Putamen (tissue), 1 donor: ENCODE results near the gene YIF1B.
A peak's percentile ranks its signal among the peaks of the same experiment; 100 is the strongest.
"Not testable (repeated sequence)": the region's sequence is repeated elsewhere in the genome, so short reads cannot be mapped to it uniquely, and the experiment has no call there.

Experiments
- DNase-seq: peaks from one replicate; pipeline ENCODE4 v3.0.0-alpha.2; 2016; ENCODE audit warnings: low spot score

YIF1B gene

DNA sequence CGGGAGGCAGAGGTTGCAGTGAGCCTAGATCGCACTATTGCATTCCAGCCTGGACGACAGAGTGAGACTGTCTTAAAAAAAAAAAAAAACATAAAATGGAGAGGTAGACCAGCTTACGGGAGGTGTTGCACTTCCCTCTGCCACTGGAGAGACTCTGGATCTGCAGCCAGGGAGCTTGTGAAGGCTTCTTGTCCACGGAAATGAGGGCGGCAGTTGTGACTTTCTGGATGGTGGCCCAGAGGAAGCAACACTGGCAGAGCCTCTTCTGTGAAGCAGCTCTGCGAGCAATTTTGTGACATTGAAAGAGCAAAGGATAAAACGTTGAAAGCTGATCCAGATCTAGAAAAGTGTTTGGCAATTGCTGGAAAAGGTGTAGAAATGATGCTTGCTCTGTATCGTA, 41.0 kb downstream of the YIF1B start:
- DNase-seq: peak; percentile 82

DNA sequence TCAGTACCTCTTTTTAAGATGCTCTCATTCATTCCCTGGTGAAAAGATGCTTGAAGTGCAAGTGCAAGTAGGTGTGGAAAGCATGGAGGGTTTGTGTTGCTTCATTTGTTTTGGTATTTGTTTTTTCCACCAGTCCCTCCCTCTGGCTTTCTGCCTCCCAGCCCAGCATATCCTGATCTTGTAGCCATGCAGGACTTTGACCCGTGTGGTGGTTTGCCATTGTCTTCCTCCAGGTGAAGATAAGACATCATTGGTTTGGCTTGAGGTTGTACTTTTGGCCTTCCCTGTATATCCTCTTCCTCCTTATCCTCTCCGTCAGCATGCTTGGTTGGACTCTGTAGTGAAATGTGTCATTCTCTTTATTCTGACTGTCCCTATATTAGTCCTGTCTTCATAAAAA, 42.2 kb downstream of the YIF1B start:
- no peak for DNase-seq

DNA sequence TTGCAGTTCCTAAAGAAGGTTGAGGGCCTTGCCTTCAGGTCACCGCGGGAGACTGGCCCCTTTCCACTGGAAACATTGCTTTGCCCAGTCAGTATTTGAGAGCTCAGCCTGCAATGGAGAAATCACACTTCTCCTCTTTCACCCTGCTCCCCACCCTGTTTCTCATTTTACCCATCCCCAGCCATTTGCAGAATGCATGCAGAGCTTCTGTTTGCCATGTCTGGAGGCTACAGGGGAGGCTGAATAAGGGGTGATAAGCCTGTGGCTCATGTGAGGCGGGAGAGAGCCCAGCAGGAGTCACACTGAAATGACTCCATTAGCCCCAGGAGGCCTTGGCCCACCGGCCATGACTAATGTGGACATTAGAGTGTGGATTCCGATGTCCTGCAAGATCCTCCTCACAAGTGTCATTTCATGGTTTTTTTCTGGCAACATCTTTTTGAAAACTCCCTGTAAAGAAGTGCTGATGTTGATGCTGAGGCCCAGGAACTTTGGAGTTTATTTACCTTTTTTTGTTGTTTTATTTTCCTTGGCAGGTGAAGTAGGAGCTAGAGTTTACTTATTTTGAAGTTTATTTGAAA, 45.1 kb downstream of the YIF1B start:
- no peak for DNase-seq

DNA sequence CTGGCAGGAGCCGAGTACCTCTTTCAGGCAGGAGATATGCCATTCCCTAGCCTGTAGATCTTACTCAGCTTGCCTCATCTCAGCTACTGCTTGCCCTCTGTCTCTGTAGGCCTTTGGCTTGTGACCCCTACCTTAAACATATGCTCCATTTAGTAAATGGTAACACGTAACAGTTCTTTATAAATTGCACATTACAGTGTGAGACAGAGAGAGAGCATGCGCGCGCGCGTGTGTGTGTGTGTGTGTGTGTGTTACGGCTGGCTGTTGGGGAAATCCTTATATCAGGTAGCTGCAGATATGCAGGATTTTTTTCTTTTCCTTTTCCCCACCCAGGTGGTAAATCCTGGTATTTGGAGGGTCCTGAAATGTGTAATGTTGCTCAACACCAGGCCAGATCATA, 47.2 kb downstream of the YIF1B start:
- no peak for DNase-seq

DNA sequence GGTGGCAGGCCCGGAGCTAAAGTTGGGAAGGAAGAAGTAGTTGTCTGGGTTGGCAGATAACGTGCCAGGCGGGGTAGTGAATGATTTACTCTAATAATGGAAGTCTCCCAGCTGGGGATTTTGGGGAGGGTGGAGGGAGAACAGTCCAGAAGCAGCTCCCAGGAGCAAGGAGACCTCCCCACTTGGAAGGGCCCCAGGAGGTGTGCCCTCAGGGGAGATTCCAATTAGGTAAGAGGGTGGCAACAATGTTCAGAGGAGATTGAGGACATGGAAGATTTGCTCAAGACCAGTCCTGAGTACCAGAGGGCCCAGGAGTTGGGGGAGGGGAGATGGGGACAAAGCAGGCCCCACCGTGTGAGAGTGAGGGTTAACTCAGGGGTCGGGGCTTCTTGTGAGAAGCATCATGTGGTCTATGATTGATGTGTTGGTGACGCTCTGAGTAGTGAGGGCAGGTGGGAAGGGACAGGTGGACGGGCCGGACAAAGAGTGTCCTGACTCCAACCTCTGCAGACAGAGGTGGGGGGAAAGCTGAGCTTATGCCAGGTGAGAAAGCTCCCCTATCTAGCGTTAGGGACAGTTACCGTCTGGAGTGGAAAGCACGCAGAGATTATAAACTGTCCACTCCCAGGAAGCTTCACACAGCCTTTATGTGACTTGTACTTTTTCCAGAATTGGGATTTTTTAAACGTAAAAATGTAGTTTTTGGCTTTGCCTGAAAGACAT, 47.8 kb downstream of the YIF1B start:
- DNase-seq: no peak

DNA sequence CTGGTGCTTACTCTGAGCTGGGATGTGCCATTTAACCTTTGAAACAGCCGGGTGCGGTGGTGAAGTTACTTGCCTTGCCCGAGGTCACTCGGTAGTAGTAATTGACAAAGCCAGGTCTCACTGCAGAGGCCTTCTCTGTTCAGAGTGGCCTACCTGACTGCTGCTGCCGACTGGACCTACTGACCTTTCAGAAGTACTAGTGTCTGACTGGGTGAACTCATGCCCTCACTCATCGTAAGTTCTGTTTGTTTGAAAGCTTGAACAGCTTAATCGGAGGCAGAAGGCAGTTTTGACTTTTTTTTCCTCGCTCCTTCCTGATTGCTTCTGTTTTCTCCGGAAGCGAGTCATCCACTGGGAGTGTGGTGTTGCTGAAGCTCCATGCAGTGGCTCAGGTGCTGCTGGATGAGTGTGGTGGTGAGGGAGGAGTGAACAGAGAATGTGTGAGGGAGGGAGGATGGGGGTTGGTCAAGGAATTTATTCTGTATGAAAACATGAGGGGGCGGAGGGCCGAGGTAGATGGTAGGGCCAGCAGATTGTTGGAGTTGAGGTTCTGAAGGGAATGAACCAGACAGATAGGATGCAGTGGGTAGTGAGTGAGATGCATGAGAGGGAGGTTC, 48.7 kb downstream of the YIF1B start:
- DNase-seq: no peak

DNA sequence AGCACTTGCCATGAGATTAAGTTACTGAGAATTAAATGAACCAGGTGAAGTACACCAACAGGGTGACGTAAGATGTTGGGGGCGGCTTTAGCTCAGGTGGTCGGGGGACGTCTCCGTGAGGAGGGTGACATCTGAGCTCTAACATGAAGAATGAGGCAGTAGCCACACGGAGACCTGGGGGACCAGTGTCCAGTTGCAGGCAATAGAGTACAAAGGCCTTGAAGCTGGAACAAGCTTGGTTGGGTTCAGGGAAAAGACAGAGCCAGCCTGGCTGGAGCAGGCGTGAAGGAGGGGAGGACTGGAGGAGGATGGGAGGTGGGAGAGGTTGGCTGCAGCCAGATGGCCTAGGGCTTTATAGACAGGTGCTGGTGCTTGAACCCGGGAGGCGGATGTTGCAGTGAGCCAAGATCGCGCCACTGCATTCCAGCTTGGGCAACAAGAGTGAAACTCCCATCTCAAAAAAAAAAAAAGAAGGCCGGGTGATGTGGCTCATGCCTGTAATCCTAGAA, 49.8 kb downstream of the YIF1B start:
- no peak for DNase-seq

DNA sequence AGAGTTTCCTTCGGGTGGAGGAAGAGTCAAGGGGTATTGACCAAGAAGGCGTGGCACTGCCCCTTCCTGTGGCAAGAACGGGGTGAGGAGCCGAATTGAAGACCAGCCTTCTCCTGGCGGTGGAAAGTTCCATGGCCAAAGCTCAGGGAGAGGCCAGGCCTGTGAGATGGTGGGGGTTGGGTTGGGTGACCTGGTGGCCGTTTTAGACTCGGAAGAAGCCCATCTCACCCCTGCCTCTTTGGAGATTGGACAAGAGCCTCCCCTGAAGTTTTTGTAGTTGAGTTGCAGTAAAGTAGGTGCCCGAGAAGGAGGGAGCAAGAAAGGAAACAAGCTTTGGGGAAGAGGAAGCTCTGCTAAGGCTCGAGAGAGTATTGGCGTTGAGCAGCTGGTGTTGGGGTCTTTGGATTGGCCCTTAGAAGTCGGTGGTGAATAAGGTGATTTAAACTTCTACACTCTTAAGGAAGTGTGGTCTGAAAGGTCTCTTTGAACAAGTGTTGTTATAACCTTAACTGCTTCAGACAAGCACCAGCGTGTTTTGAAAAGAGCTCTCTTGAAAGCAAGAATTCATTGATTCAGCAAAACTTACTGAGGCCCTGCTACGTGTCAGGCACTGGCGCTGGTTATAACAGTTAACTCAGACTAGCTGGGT, 50.4 kb downstream of the YIF1B start:
- no peak for DNase-seq

DNA sequence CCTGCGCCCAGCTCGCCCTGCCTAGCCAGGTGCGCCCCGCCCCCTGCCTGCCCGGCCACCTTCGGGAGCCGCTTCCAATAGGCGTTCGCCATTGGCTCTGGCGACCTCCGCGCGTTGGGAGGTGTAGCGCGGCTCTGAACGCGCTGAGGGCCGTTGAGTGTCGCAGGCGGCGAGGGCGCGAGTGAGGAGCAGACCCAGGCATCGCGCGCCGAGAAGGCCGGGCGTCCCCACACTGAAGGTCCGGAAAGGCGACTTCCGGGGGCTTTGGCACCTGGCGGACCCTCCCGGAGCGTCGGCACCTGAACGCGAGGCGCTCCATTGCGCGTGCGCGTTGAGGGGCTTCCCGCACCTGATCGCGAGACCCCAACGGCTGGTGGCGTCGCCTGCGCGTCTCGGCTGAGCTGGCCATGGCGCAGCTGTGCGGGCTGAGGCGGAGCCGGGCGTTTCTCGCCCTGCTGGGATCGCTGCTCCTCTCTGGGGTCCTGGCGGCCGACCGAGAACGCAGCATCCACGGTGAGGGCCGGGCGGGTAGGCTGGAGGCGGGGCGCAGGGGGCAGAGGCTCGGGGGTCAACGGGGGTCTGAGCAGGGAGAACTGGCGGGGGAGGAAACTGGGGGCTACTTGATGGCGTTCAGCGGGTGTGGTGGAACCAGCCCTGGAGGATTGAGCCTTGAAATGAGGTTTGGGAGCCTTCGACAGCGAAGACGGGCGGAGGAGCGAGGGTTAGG, 51.1 kb downstream of the YIF1B start, which contains the start of gene SPINT2:
SPINT2 (plus strand) TSS at position 88 of the 727 bp plus-strand sequence; CDS start at position 408, 320 bp downstream.
- DNase-seq: no peak

DNA sequence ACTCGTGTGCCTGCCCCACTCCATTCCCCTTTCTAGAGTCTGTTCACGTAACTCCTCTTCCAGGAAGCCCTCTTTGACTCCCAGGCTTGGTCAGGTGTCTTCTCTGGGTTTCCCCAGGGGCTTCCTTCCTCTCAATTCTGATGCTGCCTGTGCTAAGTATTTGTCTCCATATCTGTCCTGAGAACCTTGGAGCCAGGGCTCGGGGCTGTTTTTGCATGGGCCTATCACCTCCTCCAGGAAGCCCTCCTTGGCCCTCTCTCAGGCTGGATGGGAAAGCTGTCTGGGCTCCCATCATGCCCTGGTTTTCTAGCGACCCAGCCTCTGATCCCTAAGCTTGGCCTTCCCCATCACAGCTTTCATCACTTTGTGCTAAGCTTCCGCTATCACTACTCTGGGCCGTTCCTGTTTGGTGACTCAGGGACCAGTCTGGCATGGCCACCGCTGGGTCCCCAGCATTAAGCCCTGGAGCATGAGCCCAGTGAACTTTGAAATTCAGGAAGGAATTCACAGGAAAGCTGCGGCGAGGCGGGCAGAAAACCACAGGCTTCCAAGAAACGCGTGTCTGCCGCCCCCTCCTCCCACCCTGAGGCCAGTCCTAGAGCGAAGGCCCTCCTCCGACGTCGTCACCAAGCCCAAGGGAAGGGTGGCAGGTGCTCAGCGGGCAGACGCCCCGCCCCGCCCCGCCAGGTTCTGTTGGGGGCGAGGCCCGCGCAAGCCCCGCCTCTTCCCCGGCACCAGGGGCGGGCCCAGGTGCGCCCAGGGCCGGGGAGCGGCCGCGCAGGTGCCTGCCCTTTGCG, 51.9 kb downstream of the YIF1B start:
- DNase-seq: no peak

DNA sequence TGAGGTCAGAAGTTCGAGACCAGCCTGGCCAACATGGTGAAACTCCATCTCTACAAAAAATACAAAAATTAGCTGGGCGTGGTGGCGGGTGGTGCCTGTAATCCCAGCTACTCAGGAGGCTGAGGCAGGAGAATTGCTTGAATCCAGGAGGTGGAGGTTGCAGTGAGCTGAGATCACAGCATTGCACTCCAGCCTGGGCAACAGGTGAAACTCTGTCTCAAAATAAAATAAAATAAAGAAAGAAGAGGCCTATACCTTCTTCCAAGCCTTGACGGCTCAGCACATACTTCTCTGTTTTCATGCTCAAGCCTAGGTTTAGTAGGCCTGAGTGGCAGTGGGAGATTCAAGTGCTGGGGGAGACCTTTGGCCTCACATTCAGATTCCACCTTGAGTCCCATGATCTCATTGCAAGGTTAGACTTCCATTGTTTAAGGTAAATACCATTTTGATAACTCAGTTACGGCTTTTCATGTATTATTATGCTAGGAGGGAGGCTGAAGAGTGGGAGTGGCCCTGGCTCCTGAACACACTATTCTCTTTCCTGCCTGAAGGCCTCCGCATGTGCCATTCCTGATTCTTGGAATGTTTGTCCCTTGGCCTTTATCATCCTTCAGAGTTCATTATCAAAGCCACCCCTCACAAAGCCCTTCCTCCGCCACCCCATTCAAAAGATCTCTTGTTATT, 53.0 kb downstream of the YIF1B start:
- DNase-seq: no peak

DNA sequence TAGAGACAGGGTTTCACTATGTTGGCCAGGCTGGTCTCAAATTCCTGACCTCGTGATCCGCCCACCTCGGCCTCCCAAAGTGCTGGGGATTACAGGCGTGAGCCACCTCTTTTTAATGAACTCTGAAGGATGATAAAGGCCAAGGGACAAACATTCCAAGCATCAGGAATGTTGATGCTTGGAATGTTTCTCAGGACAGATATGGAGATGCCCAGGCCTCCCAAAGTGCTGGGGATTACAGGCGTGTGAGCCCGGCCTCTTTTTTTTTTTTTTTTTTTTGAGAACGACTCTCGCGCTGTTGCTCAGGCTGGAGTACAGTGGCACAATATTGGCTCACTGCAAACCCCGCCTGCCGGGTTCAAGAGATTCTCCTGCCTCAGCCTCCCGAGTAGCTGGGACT, 53.8 kb downstream of the YIF1B start:
- DNase-seq: not testable (repeated sequence)

DNA sequence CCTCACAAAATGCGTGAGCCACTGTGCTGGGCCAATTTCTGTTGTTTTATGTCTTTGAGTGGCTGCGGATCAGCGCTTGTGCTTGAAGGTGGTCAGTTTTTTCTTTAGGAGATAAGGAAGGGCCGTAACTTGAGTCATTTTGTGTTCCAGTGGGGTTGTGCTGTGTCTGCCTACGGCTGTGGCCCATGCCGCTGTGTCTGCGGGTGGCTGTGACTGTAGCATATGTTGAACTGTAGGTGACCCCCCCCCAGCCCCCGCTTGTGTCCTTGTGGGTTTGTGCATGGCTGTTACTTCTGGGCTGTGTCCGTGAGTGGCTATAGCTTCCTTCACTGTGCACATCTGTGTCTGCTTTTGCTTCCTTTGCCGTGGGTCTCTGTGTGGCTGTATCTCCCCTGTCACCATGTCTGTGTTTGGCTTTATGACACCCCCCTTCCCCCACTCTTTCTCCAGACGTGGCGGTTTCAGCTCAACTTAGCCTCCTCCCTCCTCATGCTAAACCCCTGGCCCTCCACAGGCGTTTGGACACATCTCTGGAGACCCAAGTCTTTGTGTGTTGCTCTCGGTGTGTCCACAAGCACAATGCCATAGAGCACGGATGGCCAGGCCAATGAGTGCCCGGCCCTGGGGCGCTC, 60.2 kb downstream of the YIF1B start:
- DNase-seq: no peak

DNA sequence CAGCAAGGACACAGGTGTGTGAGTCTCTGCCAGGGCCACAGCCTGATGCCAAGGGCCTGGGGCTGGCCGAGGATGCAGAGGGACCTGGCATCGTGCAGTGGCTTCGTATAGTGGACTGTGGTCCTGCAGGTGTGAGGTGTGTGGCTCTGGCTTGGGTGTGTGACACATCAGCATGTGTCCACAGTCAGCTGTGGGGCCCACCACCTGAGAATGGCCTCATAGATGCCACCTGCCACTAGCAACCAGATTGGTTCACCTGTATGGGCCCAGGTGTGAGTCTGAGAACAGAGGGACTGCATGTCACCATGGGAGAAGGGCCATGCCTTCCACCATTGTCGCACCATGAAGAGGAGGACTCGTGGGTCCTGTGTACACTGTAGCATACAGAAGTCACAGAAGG, 62.0 kb downstream of the YIF1B start:
- no peak for DNase-seq
